ENCODE results near the gene SCN1A.

Gene SCN1A

DNA sequence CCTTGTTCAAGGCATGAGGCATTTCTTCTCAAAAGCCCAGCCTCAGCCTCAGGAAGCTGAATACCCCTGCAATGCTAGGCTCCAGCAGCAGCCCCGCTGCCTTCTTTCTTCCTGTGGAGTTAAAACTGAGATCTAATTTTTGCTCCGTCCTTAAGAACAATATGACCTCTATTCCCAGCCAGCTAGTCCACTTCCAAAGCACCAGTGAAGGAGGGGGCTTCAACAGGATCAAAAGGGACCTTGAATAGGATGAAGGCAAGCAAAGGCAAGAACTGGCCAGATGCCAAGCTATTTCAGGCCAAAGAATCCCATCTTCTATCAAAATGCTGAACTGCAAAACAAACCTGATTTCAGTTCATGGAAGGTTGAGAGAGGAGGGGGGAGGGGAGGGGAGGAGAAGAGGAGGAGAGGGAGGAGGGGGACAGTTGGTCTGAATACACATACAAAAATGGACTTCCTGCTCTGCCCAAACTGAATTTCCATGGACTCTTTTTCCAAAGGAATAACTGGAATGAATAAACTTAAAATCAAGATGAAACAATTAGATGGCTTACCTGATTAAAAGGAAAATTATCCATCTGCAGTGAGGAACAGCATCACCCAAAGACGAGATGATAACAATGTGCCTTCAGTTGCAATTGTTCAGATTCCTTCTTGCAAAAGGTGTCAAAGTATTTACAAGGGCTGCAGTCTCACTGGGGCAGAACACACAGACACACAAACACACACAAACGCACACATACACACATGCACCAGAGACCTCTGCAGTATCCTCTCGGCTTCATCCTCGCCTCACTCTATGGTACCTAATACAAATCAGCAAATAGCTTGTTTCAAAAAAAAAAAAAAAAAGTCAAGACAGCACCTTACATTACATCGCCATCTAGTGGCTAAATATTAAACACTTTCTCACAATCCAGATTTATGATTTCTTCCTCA, at the start of gene SCN1A:
Gene SCN1A, minus strand, starts transcription at position 804 of the 939 bp plus-strand sequence. CDS start 54,399 bp downstream, outside the sequence.
- no peak within 1 kb of the TSS for H3K27ac ChIP-seq
- TF ChIP-seq CTCF (conservative IDR thresholded peaks at IDR 0.05): peak; percentile 86

DNA sequence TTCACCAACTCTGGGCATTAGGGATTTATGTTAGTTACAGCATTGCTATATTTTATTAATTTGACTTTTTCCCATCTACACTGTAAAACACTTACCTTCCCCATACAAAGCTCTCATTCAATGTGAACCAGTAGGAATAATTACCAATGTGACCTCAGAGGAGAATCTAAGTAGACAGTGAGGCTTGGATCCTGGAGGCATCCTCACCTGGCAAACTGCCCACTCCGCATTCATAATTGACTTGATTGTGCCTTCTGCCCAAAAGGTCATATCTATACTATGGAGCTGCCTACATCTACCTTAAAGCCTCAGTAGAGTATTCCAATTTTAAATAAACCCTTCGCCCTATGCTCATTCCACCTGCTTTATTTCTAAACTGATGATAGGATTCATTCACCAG, 45.4 kb upstream of the SCN1A start:
- no peak for TF ChIP-seq CTCF (conservative IDR thresholded peaks at IDR 0.05)
- no peak overlapping the region for H3K27ac ChIP-seq

GRCh38 chr2:166171216-166171615, 43.4 kb upstream of the SCN1A start:
- no peak for TF ChIP-seq CTCF (conservative IDR thresholded peaks at IDR 0.05)
- H3K27ac ChIP-seq: no peak overlapping the region

DNA sequence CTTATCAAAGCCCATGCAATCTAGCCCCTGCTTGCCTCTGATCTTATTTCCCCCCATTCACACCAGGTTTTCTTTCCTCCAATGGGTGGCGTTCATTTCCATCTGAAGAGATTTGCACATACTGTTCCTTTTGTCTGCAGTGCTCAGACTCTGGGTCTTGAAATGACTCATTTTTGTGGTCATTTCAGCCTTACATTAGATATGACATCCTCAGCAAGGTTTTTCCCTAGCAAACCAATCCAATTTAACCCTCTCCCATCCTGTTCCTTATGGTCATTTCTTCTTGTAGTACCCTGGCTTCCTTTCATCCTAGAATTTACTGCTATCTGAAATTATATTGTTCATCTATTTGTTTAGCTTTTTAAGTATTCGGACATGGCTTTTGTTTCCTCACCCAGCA, 42.5 kb upstream of the SCN1A start:
- no peak for TF ChIP-seq CTCF (conservative IDR thresholded peaks at IDR 0.05)
- no peak overlapping the region for H3K27ac ChIP-seq

GRCh38 chr2:166167449-166167848, 39.6 kb upstream of the SCN1A start:
- H3K27ac ChIP-seq: no peak overlapping the region
- TF ChIP-seq CTCF (conservative IDR thresholded peaks at IDR 0.05): no peak

GRCh38 chr2:166163775-166164174, 36.0 kb upstream of the SCN1A start:
- no peak overlapping the region for H3K27ac ChIP-seq
- no peak for TF ChIP-seq CTCF (conservative IDR thresholded peaks at IDR 0.05)

GRCh38 chr2:166158546-166158945, 30.7 kb upstream of the SCN1A start:
- peak overlapping the region; percentile 43; the same call in 1 of the 2 replicates for H3K27ac ChIP-seq
- no peak for TF ChIP-seq CTCF (conservative IDR thresholded peaks at IDR 0.05)
